ENCODE data around the gene CD52. TPM values are rescaled to one million over a fixed set of nuclear protein-coding genes. Genes with fewer than 3 reads are reported as not detected.
"Not testable (repeated sequence)": the region's sequence is repeated elsewhere in the genome, so short reads cannot be mapped to it uniquely, and the experiment has no call there.

The CD52 gene
- total and polyA plus RNA-seq, 4 donors = 6.8 to 600 (median 320) TPM

DNA sequence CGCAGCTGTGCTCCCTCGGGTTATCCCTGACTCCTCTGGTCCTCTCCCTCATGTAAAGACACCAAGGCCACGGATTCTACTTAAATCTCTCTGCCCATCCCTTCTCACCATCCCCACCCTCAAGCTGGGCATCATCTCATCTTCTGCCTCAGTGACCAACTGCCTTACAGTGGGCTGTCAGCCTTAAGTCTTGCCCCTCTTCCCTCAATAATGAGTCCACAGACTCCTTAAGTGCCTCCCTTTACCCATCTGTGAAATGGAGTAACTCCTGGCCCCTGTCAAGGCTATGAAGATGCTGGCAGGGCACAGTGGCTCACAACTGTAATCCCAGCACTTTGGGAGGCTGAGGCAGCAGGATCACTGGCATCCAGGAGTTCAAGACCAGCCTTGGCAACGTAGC is 25.8 kb upstream of the CD52 start:
- ATAC-seq (ENCODE audit: insufficient read depth, low FRiP score) (no peak), DNase-seq (no peak)
- Histone ChIP-seq H3K4me3 (no peak overlapping the region), H3K27ac (ENCODE audit: low read depth in 1 of 2, low read length in 1 of 2) (no peak overlapping the region), H3K36me3 (ENCODE audit: control insufficient read depth in 4 of 4, insufficient read depth in 4 of 4, low read length in 4 of 4) (peaks cover 0 to 11% (median 0%) of the 10 kb centered on the region in 4 donors), H3K4me1 (ENCODE audit: control insufficient read depth in 5 of 5, insufficient read depth in 5 of 5, low read length in 5 of 5) (peaks cover 0 to 2% (median 0%) of the 10 kb centered on the region in 5 donors), H3K9ac (ENCODE audit: insufficient read depth in 1 of 2, low read length in 2 of 2) (no peak overlapping the region), H3K9me3 (ENCODE audit: control insufficient read depth in 4 of 4, insufficient read depth in 3 of 4, low read length in 3 of 4) (no peaks in the 10 kb centered on the region), H3K27me3 (ENCODE audit: control insufficient read depth in 3 of 3, insufficient read depth in 3 of 3, low read length in 2 of 3) (no peaks in the 10 kb centered on the region)
- WGBS, 2 donors = 90 to 96% methylated on average over 4 of the region's 4 CpGs
- TF ChIP-seq, protein P1, sequence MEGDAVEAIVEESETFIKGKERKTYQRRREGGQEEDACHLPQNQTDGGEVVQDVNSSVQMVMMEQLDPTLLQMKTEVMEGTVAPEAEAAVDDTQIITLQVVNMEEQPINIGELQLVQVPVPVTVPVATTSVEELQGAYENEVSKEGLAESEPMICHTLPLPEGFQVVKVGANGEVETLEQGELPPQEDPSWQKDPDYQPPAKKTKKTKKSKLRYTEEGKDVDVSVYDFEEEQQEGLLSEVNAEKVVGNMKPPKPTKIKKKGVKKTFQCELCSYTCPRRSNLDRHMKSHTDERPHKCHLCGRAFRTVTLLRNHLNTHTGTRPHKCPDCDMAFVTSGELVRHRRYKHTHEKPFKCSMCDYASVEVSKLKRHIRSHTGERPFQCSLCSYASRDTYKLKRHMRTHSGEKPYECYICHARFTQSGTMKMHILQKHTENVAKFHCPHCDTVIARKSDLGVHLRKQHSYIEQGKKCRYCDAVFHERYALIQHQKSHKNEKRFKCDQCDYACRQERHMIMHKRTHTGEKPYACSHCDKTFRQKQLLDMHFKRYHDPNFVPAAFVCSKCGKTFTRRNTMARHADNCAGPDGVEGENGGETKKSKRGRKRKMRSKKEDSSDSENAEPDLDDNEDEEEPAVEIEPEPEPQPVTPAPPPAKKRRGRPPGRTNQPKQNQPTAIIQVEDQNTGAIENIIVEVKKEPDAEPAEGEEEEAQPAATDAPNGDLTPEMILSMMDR (IDR thresholded peaks at IDR 0.05; ENCODE audit: control extremely low read depth, extremely low read depth) = no peak

DNA sequence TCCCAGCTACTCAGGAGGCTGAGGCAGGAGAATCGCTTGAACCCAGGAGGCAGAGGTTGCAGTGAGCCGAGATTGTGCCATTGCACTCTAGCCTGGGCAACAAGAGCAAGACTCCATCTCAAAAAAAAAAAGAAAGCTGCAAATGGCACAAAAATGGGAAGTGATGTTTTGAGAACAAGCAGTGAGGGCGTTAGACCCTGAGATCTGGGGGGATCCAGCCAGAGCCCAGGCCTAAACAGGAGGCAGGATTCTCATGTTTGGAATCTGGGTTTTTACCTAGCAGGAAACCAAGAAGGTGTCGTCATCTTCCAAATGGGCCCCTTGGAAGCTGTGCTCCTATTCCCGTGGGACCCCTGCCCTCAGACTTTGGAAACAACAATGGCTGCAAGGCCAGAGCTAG is 25.0 kb upstream of the CD52 start:
- not testable (repeated sequence) for H3K4me1 ChIP-seq (ENCODE audit: control insufficient read depth in 5 of 5, insufficient read depth in 5 of 5, low read length in 5 of 5); H3K27ac ChIP-seq (ENCODE audit: low read depth in 1 of 2, low read length in 1 of 2); H3K9ac ChIP-seq (ENCODE audit: insufficient read depth in 1 of 2, low read length in 2 of 2); DNase-seq; H3K9me3 ChIP-seq (ENCODE audit: control insufficient read depth in 4 of 4, insufficient read depth in 3 of 4, low read length in 3 of 4); H3K4me3 ChIP-seq; ATAC-seq (ENCODE audit: insufficient read depth, low FRiP score); H3K27me3 ChIP-seq (ENCODE audit: control insufficient read depth in 3 of 3, insufficient read depth in 3 of 3, low read length in 2 of 3)
- 66 to 85% methylated on average over 5 of the region's 5 CpGs for WGBS, 2 donors
- peaks cover 0 to 17% (median 0%) of the 10 kb centered on the region in 4 donors for H3K36me3 ChIP-seq (ENCODE audit: control insufficient read depth in 4 of 4, insufficient read depth in 4 of 4, low read length in 4 of 4)

- TF ChIP-seq, protein P1 (IDR thresholded peaks at IDR 0.05; ENCODE audit: control extremely low read depth, extremely low read depth) = no peak
- no peak for ATAC-seq (ENCODE audit: insufficient read depth, low FRiP score)
- no peak overlapping the region for H3K9ac ChIP-seq (ENCODE audit: insufficient read depth in 1 of 2, low read length in 2 of 2)
Observed at GRCh38 chr1:26293911-26294463, 23.8 kb upstream of the CD52 start.

DNA sequence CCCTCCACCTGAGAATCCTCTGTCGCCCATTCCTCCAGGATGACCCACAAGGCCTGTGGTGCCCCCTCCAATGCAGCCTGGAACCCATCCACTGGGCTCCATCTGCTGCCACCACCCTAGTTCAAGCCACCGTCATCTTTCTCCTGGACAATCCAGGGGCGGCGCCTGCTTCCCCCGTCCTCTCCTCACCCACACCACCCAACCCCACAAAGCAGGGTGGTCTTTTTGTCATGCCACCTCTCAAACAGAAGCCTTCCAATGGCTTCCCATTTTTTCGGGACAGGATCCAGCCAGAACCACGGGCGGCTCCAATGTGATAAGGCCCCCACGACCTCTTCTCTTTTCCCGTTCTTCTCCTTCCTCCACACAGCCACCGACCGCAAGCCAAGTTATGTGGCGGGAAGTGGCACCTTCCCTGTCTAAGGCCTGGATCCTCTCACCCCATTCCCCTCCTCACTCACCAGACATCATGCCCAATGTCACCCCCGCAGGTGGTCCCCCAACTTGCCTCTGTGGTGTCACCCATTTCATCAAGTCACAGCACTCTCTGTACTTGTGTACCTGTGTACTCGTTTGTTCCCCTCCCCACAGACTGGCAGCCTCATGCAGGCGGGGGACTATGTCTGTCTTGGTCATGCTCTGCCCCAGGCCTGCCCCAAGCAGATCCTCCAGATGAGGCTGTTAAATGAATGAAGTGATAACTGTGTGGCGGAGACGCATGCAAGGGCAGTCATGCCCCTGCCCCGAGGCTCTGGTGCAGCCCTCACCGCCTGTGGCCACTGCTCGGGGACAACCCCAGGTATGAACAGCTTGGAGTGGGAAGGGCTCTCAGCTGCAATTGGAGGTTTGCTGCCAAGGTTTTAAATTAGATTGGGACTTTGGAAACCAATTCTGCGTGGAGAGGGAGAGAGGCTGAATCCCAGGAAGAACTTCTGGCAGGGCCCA is 22.3 kb upstream of the CD52 start:
- DNase-seq (no peak), ATAC-seq (ENCODE audit: insufficient read depth, low FRiP score) (no peak)
- H3K27ac ChIP-seq (ENCODE audit: low read depth in 1 of 2, low read length in 1 of 2) = no peak overlapping the region
- no peaks in the 10 kb centered on the region for H3K27me3 ChIP-seq (ENCODE audit: control insufficient read depth in 3 of 3, insufficient read depth in 3 of 3, low read length in 2 of 3)
- peaks cover 0 to 18% (median 0%) of the 10 kb centered on the region in 4 donors for H3K36me3 ChIP-seq (ENCODE audit: control insufficient read depth in 4 of 4, insufficient read depth in 4 of 4, low read length in 4 of 4)
- H3K9ac ChIP-seq (ENCODE audit: insufficient read depth in 1 of 2, low read length in 2 of 2) = no peak overlapping the region
- H3K9me3 ChIP-seq (ENCODE audit: control insufficient read depth in 4 of 4, insufficient read depth in 3 of 4, low read length in 3 of 4) = no peaks in the 10 kb centered on the region
- TF ChIP-seq, protein P1 (IDR thresholded peaks at IDR 0.05; ENCODE audit: control extremely low read depth, extremely low read depth) = no peak
- WGBS, 2 donors = 86 to 88% methylated on average over 22 of the region's 22 CpGs
- no peak overlapping the region for H3K4me3 ChIP-seq
- H3K4me1 ChIP-seq (ENCODE audit: control insufficient read depth in 5 of 5, insufficient read depth in 5 of 5, low read length in 5 of 5) = peaks cover 0 to 2% (median 0%) of the 10 kb centered on the region in 5 donors

More at GRCh38 chr1:26293911-26294463, 23.8 kb upstream of the CD52 start:
- peaks cover 0 to 2% (median 0%) of the 10 kb centered on the region in 5 donors for H3K4me1 ChIP-seq (ENCODE audit: control insufficient read depth in 5 of 5, insufficient read depth in 5 of 5, low read length in 5 of 5)
- peaks cover 0 to 18% (median 0%) of the 10 kb centered on the region in 4 donors for H3K36me3 ChIP-seq (ENCODE audit: control insufficient read depth in 4 of 4, insufficient read depth in 4 of 4, low read length in 4 of 4)
- DNase-seq = no peak
- 86 to 89% methylated on average over 11 of the region's 11 CpGs for WGBS, 2 donors
- no peak overlapping the region for H3K27ac ChIP-seq (ENCODE audit: low read depth in 1 of 2, low read length in 1 of 2)
- no peaks in the 10 kb centered on the region for H3K9me3 ChIP-seq (ENCODE audit: control insufficient read depth in 4 of 4, insufficient read depth in 3 of 4, low read length in 3 of 4)
- no peaks in the 10 kb centered on the region for H3K27me3 ChIP-seq (ENCODE audit: control insufficient read depth in 3 of 3, insufficient read depth in 3 of 3, low read length in 2 of 3)
- H3K4me3 ChIP-seq = no peak overlapping the region
